AG04449 (cell line): ENCODE measurements around the gene KIF6.

Source experiments
- CTCF ChIA-PET: fragments of 350-600 bp; formaldehyde crosslinking; extraction: SDS; loops from one replicate; lab custom pipeline; 2021; ENCODE audit warnings: antibody characterized with exemption; lab: Yijun Ruan, JAX
- POLR2A ChIA-PET: fragments of 400-600, 350-600 bp; formaldehyde crosslinking; extraction: SDS; loops from one replicate; lab custom pipeline; 2020; ENCODE audit warnings: antibody characterized with exemption, inconsistent platforms; lab: Yijun Ruan, JAX
- DNase-seq: peaks from one replicate; pipeline ENCODE4 v3.0.0-alpha.2; 2010; ENCODE audit warnings: low read depth, low spot score
- H3K4me3 ChIP-seq: 2 replicates; pipeline ENCODE4 v1.5.1; 2011; ENCODE audit warnings: low read depth, mild to moderate bottlenecking, control low read depth, low read length
- TF ChIP-seq, protein P1 (sequence below): IDR thresholded peaks from one replicate; pipeline ENCODE4 v1.5.1; 2011; ENCODE audit warnings: mild to moderate bottlenecking, moderate library complexity, low read length, control low read depth, inconsistent platforms; ENCODE audit not compliant: insufficient read depth; ENCODE audit errors: missing control alignments

KIF6 gene

GRCh38 chr6:39696986-39697788 lies 28.0 kb downstream of the KIF6 start:
- TF ChIP-seq, protein P1, sequence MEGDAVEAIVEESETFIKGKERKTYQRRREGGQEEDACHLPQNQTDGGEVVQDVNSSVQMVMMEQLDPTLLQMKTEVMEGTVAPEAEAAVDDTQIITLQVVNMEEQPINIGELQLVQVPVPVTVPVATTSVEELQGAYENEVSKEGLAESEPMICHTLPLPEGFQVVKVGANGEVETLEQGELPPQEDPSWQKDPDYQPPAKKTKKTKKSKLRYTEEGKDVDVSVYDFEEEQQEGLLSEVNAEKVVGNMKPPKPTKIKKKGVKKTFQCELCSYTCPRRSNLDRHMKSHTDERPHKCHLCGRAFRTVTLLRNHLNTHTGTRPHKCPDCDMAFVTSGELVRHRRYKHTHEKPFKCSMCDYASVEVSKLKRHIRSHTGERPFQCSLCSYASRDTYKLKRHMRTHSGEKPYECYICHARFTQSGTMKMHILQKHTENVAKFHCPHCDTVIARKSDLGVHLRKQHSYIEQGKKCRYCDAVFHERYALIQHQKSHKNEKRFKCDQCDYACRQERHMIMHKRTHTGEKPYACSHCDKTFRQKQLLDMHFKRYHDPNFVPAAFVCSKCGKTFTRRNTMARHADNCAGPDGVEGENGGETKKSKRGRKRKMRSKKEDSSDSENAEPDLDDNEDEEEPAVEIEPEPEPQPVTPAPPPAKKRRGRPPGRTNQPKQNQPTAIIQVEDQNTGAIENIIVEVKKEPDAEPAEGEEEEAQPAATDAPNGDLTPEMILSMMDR = no peak
- POLR2A ChIA-PET = no interaction called here
- DNase-seq = no peak
- no peak overlapping the region for H3K4me3 ChIP-seq
- CTCF ChIA-PET = no interaction called here

DNA sequence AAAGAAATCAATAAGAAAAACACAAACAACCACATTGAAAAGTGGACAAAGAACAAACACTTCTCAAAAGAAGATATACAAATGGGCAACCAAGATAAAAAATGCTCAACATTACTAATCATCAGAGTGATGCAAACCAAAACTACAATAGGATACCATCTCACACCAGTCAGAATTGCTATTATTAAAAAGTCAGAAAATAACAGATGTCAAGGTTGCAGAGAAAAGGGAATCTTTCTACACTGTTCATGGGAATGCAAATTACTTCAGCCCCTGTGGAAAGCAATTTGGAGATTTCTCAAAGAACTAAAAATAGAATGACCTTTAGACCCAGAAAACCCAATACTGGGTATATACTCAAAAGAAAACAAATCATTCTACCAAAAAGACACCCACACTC lies 29.8 kb downstream of the KIF6 start:
- ChIA-PET POLR2A (no interaction called here), CTCF (no interaction called here)
- TF ChIP-seq, protein P1 = no peak
- H3K4me3 ChIP-seq = no peak overlapping the region
- no peak for DNase-seq

GRCh38 chr6:39693206-39693605 lies 32.0 kb downstream of the KIF6 start:
- no peak for DNase-seq
- ChIA-PET CTCF (no interaction called here), POLR2A (no interaction called here)
- no peak overlapping the region for H3K4me3 ChIP-seq
- TF ChIP-seq, protein P1 = no peak

- ChIA-PET CTCF (no interaction called here), POLR2A (no interaction called here)
- peak; percentile 62 for DNase-seq
- TF ChIP-seq, protein P1 = no peak
- H3K4me3 ChIP-seq = no peak overlapping the region
These were observed 36.7 kb downstream of the KIF6 start for GRCh38 chr6:39688494-39688893.

DNA sequence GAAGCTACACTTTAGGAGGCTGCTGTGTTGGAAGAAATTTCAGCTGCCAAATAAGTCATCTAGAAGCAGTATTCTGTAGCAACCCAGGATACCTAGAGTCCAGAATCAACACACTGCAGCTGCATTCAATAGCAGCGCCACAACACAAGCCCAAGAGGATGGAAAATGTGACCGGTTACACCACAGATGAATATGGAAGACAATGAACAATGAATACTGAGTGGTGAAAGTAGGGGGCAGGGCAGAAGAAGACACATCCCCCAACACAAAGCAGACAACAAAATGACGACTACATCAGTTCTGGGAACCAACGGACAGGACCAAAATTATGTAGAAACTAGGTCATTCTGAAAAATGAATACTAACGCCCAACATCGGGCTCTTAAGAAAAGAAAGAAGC lies 38.2 kb downstream of the KIF6 start:
- ChIA-PET CTCF (interaction anchor here (1.0 kb wide), 1 partner anchor 325 kb away, joined by 3 read pairs; no protein-coding TSS in a partner anchor), POLR2A (no interaction called here)
- no peak for DNase-seq
- TF ChIP-seq, protein P1 = no peak
- H3K4me3 ChIP-seq = no peak overlapping the region

DNA sequence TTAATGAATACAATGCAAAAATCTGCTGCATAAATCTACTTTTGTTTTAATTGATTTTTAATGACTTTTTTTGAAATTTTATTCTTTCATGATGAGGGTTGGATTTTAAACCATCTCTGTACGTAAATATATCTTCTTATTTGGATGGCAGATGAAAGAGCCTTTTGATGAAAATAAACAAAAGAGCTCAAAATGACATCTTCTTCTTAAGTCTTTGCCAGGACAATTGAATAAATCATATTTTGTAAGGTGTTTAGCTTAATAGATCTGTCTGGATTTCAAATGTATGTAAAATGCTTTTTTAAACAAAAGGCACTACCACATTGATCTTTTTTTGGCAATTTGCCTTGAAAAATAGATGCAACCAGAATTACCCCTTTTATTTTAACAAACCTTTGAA lies 39.3 kb downstream of the KIF6 start:
- TF ChIP-seq, protein P1 = no peak
- CTCF ChIA-PET = no interaction called here

More for the DNA sequence above, 39.3 kb downstream of the KIF6 start:
- DNase-seq = no peak
- POLR2A ChIA-PET = no interaction called here
- H3K4me3 ChIP-seq = no peak overlapping the region
